GF-D8 (cell line): ENCODE data around the gene NUBPL.
"Not testable (repeated sequence)": the region's sequence is repeated elsewhere in the genome, so short reads cannot be mapped to it uniquely, and the experiment has no call there.

Experiments
- DNase-seq: peaks from one replicate; lab custom pipeline; 2025; lab: John Stamatoyannopoulos, UW

NUBPL gene

DNA sequence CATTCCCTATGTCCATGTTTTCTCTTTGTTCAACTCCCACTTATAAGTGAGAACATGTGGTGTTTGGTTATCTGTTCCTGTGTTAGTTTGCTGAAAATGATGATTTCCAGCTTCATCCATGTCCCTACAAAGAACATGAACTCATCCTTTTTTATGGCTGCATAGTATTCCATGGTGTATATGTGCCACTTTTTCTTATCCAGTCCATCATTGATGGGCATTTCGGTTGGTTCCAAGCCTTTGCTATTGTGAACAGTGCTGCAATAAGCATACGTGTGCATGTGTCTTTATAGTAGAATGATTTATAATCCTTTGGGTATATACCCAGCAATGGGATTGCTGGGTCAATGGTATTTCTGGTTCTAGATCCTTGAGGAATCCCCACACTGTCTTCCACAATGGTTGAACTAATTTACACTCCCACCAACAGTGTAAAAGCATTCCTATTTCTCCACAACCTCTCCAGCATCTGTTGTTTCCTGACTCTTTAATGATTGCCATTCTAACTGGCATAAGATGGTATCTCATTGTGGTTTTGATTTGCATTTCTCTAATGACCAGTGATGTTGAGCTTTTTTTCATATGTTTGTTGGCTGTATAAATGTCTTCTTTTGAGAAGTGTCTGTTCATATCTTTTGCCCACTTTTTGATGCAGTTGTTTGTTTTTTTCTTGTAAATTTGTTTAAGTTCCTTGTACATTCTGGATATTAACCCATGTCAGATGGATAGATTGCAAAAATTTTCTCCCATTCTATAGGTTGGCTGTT lies 252.7 kb downstream of the NUBPL start:
- DNase-seq = not testable (repeated sequence)

DNA sequence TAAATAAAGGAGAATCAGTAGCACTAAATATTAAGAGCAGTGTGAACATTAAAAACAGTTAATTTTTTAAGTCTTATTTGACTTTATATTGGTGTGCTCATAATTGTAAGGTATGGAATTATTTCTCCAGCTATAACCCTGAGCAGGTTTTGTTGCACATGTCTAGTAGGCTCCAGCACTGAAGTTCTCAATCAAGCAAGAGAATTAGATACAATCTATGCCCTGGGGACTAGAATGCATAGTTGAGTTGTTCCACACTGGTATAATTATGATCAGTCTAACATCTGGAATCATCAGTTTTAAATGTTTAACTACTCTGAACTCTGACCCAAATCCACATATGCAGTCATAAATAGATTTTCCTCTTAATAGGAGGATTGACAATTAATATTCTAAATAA lies 258.1 kb downstream of the NUBPL start:
- no peak for DNase-seq

DNA sequence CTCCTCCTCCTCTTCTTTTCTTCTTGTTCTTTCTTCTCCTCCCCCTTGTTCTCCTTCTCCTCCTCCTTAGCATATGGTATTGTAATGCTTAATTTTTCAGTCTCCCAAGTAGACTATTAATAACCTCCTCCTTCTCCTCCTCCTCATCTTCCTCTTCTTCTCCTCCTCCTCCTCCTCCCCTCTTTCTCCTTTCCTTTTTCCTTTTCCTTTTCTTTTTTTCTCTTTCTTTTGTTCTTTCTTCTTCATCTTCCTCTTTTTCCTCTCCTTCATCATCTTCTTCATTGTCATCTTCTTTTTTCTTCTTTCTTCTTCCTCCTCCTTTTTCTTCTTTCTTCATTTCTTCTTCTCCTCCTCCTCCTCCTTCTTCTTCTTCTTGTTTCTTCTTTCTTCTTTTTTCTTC lies 264.3 kb downstream of the NUBPL start:
- no peak for DNase-seq

DNA sequence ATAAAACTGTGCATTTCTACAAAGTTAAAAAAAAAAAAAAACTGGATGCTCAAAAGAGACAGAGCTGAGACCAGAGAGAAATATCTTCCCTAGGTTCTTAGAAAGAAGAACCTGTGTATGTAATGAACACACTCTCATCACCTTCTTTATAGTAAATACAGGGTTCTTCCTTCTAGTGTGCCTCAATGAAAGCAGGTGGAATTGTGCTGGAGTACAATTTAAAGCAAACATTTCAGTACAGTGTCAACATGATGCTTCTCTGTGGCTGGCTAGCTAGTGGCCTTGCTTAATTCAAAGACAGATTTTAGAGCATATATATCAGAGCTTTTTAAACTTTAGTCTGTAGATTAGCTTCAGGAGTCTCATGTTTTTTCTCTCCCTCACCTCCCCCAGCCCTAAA lies 266.1 kb downstream of the NUBPL start:
- DNase-seq = no peak

- DNase-seq = no peak
Observed at GRCh38 chr14:31828946-31829868, 268.0 kb downstream of the NUBPL start.

DNA sequence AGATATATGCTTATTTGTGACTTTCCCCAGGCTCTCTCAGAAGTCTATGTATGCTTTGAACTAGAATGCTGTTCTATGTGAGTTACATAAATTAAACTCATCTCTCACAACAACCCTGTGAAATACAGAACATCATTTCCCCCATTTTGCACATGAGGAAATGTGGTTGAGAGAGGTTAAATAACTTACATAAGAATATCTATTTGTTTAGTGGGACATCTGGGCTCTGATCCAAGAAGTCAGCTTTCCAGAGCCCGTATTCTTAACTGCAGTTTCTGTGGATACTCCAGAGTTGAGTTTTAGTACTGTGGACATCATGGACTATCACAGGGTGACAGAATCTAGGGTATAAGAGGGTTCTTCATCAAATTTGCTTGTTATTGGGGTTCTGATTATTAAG lies 273.4 kb downstream of the NUBPL start:
- DNase-seq = no peak

DNA sequence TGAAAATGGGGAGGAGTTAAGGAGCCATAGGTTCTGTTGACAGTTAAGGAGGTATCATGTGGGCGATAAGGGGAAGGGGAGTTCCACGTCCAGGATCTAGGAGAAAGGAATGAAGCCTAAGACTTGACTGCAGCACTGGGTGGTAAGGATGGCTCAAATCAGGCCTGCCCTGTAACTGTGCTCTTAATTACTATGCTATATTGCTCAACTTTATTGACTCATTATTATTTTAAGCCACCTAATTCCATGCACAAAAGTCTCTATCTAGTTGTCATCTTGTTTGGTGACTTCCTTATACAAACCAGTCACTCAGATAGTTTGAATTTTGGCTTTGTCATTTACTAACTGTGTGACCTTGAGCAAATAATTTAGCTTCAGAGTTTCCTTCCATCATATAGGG lies 273.8 kb downstream of the NUBPL start:
- no peak for DNase-seq

- no peak for DNase-seq
Observed at GRCh38 chr14:31837031-31837430, 275.8 kb downstream of the NUBPL start.

GRCh38 chr14:31842899-31843298 lies 281.7 kb downstream of the NUBPL start:
- no peak for DNase-seq

- no peak for DNase-seq
Observed at GRCh38 chr14:31843361-31844091, 282.3 kb downstream of the NUBPL start.

GRCh38 chr14:31854508-31855075 lies 293.4 kb downstream of the NUBPL start:
- no peak for DNase-seq

DNA sequence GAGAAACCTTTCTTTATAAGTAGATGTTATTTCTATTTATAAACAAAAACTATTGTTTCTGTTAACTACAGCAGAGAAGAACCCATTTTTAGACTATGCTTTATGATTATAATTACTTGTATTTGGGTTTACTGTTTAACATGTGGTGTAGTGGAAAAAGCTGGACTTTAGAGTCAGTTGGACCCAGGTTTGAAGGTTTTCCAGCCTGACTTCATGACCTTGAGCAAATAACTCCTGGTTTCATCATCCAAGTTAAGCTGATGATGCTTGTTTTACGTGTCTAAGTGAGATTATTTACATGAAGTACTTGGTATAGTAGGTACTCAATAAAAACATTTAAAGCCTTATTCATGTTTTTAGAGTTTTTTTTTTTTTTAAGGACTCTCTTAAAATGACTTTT lies 294.1 kb downstream of the NUBPL start:
- DNase-seq = no peak

DNA sequence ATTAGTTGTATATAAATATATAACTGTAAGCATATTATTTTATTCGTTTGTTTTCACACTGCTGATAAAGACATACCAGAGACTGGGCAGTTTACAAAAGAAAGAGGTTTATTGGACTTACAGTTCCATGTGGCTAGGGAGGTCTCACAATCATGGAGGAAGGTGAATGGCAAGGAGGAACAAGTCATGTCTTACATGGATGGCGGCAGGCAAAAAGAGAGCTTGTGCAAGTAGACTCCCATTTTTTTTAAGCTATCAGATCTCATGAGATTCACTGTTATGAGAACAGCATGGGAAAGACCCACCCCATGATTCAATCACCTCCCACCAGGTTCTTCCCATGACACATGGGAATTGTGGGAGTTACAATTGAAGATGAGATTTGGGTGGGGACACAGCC lies 294.8 kb downstream of the NUBPL start:
- DNase-seq = not testable (repeated sequence)

DNA sequence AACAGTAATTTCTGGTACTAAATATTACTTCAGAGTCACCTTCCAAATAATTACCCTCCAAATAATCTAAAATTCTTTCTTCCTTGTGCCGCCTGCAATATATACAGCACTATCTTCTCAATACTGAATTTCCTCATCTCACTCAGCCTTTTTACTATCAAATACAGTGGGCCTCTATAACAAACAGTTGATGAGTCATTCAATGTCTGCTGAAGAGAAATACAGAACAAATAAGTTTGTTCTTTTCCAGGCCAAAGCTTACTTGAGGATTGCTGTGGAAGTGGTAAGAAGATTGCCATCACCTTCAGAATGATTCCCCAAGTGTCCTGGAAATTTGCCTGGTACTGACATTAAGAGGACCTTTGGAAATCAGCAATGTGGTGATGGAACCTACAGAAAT lies 297.7 kb downstream of the NUBPL start:
- DNase-seq = no peak

- DNase-seq = no peak
Observed at GRCh38 chr14:31864937-31865855, 304.0 kb downstream of the NUBPL start.

DNA sequence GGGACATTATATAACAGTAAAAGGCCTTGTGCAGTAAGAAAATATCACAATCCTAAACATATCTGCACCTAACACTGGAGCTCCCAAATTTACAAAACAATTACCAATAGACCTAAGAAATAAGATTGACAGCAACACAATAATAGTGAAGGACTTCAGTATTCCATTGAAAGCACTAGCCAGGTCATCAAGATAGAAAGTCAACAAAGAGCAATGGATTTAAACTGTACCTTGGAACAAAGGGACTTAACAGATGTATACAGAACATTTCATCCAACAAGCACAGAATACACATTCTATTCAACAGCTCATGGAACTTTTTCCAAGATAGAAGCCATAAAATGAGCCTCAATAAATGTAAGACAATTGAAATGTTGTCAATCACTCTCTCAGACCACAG lies 306.4 kb downstream of the NUBPL start:
- no peak for DNase-seq

GRCh38 chr14:31868096-31868495 lies 306.9 kb downstream of the NUBPL start:
- DNase-seq = not testable (repeated sequence)

- DNase-seq = no peak
Observed at GRCh38 chr14:31876741-31877140, 315.5 kb downstream of the NUBPL start.

DNA sequence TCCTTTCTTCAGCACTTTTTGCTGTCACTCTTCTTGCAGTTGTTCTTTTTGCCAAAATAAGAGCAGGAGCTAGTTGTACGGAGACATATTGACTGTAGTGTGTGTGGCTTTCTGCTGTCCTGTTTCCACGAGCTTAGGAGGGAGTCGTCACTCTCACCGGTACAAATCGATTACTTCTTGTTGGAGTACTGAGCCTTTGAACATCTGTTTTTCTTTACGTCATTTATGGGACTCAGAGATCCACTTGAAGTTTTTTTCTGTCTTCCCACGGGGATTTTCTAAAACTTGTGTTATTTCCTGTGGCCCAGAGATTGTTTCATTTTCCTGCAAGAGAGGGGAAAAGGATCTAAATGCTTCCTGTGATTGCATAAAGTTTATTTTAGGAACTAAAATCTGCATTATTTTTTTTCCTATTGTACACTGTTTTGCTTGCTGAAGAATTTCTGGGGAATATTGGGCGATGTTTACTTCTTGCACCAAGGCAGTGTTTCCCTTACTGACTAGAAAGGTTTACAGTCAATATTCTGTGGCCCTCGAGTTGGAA lies 316.1 kb downstream of the NUBPL start:
- DNase-seq = no peak

GRCh38 chr14:31879661-31880348 lies 318.6 kb downstream of the NUBPL start:
- DNase-seq = no peak
